Fibroblast of mammary gland (primary cell): ENCODE data around the gene ATRIP.

Experiments
- DNase-seq: peaks from one replicate; pipeline ENCODE4 v3.0.0-alpha.2; 2010; ENCODE audit warnings: low read depth
- H3K4me3 ChIP-seq: 2 replicates; pipeline ENCODE4 v1.5.1; 2011; ENCODE audit warnings: low read depth, mild to moderate bottlenecking, low read length, moderate library complexity; ENCODE audit not compliant: control insufficient read depth
- CTCF ChIP-seq: conservative IDR thresholded peaks from 2 replicates; pipeline ENCODE4 v1.5.1; 2011; ENCODE audit warnings: low read depth, low read length, inconsistent platforms; ENCODE audit not compliant: control insufficient read depth, insufficient read depth

The ATRIP gene

DNA sequence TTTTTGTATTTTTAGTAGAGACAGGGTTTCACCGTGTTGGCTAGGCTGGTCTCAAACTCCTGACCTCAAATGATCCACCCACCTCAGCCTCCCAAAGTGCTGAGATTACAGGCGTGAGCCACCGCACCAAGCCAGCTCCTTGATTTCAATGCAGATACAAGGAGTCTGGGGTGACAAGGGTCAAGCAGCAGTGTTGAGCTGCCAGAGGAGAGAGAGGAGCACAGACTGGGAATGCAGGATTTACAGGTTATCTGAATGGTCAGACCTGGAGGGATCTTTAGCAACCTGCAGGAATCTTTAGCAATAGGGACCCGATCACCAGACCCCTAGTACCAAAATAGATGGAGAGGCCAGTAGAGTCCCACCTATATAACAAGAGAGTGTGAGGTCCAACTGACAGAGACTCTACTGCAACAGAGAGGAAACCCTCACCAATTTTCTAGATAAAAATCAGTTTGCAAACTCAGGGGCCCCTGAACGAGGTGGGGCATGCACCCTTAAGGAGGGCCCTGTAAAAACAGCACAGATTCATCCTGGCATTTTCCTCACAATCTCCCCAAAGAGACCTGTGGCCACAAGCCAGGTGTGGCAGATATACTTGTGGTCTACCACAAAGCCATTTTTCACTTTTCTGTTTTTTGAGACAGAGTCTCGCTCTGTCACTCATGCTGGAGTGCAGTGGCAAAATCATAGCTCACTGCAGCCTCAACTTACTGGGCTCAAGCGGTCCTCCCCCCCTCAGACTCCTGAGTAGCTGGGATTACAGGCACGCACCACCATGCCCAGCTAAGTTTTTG, 68.1 kb downstream of the ATRIP start:
- no peak overlapping the region for H3K4me3 ChIP-seq
- no peak for TF ChIP-seq CTCF
- DNase-seq = no peak
